Right lobe of liver (tissue), 4 donors: ENCODE measurements around the gene AGR3.
A peak's percentile ranks its signal among the peaks of the same experiment; 100 is the strongest.

ENCODE experiments used
- CTCF ChIP-seq, 4 donors: fragments of 200-600 bp in 3 of 4; fragments of 450-650 bp in 1 of 4; IDR thresholded peaks; one replicate each; pipeline versions ENCODE4 v1.5.1 to v1.8.0; 2016 to 2022; ENCODE audit warnings: antibody characterized with exemption in 4 of 4, mild to moderate bottlenecking in 2 of 4
- POLR2A ChIP-seq: fragments of 450-650 bp; IDR thresholded peaks from one replicate; pipeline ENCODE4 v1.6.1; 2017; ENCODE audit warnings: antibody characterized with exemption, mild to moderate bottlenecking
- donor health status: DM: no; HTN: no; CAD: no.
- donor health status: DM: no; HTN: no; CAD: no.
- donor health status: DM: no; HTN: yes; CAD: no.

DNA sequence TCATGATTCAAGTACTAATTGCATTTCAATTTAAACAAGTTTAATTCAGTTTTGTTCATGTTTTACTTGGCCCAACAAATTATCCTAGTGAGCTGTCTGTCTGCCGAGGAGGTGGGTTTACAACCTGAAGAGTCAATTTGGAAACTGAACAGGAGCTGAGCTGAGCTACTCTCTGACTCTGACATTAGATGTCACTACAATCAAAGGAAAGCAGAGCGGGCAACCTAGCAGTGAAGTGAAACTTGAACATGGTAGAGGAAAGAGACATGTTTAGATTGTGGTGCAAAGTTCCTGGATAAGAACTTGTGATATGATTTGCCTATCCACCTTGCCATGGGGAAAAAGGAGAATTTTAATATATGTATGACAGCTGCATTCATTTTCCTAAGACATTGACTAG is 9.6 kb upstream of the AGR3 start:
- TF ChIP-seq CTCF (IDR thresholded peaks at IDR 0.05) = peak; percentile 50 to 59 (median 52)
- TF ChIP-seq POLR2A = no peak
